B cell (primary cell): ENCODE data around the gene SGCG. TPM values are rescaled to one million over a fixed set of nuclear protein-coding genes. Genes with fewer than 3 reads are reported as not detected.
"Not testable (repeated sequence)": the region's sequence is repeated elsewhere in the genome, so short reads cannot be mapped to it uniquely, and the experiment has no call there.

Source experiments
- ATAC-seq: fragments of 200-7000 bp; cut with Tn5 transposase; one replicate; pipeline ENCODE4 v1.10.0; 2021; ENCODE audit warnings: low read depth, mild to moderate bottlenecking, moderate number of reproducible peaks, moderate library complexity
- CTCF ChIA-PET: fragments of 350-600 bp; sonication (Branson Sonifier 250); formaldehyde crosslinking; loops from one replicate; lab custom pipeline; 2021; ENCODE audit warnings: antibody characterized with exemption, inconsistent platforms; lab: Charles Lee
- POLR2A ChIA-PET: fragments of 350-600 bp; sonication (Branson Sonifier 250); formaldehyde crosslinking; loops from one replicate; lab custom pipeline; 2021; ENCODE audit warnings: antibody characterized with exemption; lab: Charles Lee
- DNase-seq: peaks from one replicate; pipeline ENCODE4 v3.0.0; 2013
- H2AFZ ChIP-seq: 2 replicates; pipeline ENCODE4 v1.6.1; 2012; ENCODE audit warnings: mild to moderate bottlenecking, low read depth, low read length; ENCODE audit not compliant: insufficient read depth, poor library complexity, severe bottlenecking
- H3K27ac ChIP-seq, 2 donors: 1 replicate in 1 of 2; 2 replicates in 1 of 2; pipeline ENCODE4 v1.5.1; 2012 to 2013; ENCODE audit warnings: low read length in 2 of 2, mild to moderate bottlenecking in 2 of 2, moderate library complexity in 1 of 2
- H3K27me3 ChIP-seq, 4 experiments: fragments of 200-600 bp in 1 of 4; sonication (generic) in 1 of 4; replicated peaks in 1 of 4; 1 replicate in 2 of 4; 2 replicates in 2 of 4; pipeline versions ENCODE4 v1.6.1 to v1.7.0; 2013 to 2016; ENCODE audit warnings: low read length in 3 of 4, mild to moderate bottlenecking in 2 of 4, mixed read lengths in 1 of 4, moderate library complexity in 1 of 4; ENCODE audit not compliant: insufficient read depth in 4 of 4, control insufficient read depth in 3 of 4; ENCODE audit errors: control extremely low read depth in 1 of 4
- H3K36me3 ChIP-seq, 2 experiments: replicated peaks in 1 of 2; 1 replicate in 1 of 2; 2 replicates in 1 of 2; pipeline versions ENCODE4 v1.6.1 to v1.7.1; 2013; ENCODE audit warnings: low read length in 1 of 2; ENCODE audit not compliant: insufficient read depth in 2 of 2, control insufficient read depth in 1 of 2; ENCODE audit errors: control extremely low read depth in 1 of 2, extremely low read depth in 1 of 2
- H3K4me1 ChIP-seq, 2 donors: fragments of 200-600 bp in 1 of 2; sonication (generic) in 1 of 2; 1 replicate in 1 of 2; 2 replicates in 1 of 2; pipeline versions ENCODE4 v1.5.1 to v1.6.1; 2013 to 2017; ENCODE audit warnings: low read length in 2 of 2; ENCODE audit not compliant: control insufficient read depth in 2 of 2, insufficient read depth in 2 of 2
- H3K4me2 ChIP-seq: replicated peaks from 2 replicates; pipeline ENCODE3; 2012; ENCODE audit warnings: mild to moderate bottlenecking, low read depth, low read length; ENCODE audit not compliant: poor library complexity, severe bottlenecking
- H3K4me3 ChIP-seq, 5 experiments: fragments of 200-600 bp in 1 of 5; sonication (generic) in 1 of 5; 1 replicate in 3 of 5; 2 replicates in 2 of 5; pipeline versions ENCODE4 v1.5.1 to v1.7.0; 2011 to 2016; ENCODE audit warnings: low read length in 4 of 5, mild to moderate bottlenecking in 4 of 5, low read depth in 2 of 5, control low read depth in 1 of 5, moderate library complexity in 1 of 5; ENCODE audit not compliant: insufficient read depth in 1 of 5; ENCODE audit errors: control extremely low read depth in 1 of 5, extremely low read depth in 1 of 5
- H3K79me2 ChIP-seq: fragments of 200-600 bp; sonication (generic); one replicate; pipeline ENCODE4 v1.6.0; 2016; ENCODE audit warnings: low read length; ENCODE audit not compliant: control insufficient read depth, insufficient read depth
- H3K9ac ChIP-seq: fragments of 200-600 bp; sonication (generic); 2 replicates; pipeline ENCODE4 v1.6.1; 2017; ENCODE audit warnings: mild to moderate bottlenecking, low read length, moderate library complexity
- H3K9me3 ChIP-seq, 3 donors: one replicate each; pipeline versions ENCODE4 v1.6.1 to v1.7.1; 2013; ENCODE audit warnings: low read length in 2 of 3; ENCODE audit not compliant: control insufficient read depth in 2 of 3, insufficient read depth in 1 of 3; ENCODE audit errors: control extremely low read depth in 1 of 3
- H4K20me1 ChIP-seq: 2 replicates; pipeline ENCODE4 v1.6.0; 2012; ENCODE audit warnings: mild to moderate bottlenecking, low read length; ENCODE audit not compliant: insufficient read depth, control insufficient read depth, poor library complexity, severe bottlenecking
- H3K27ac Mint-ChIP-seq: one replicate; pipeline ENCODE4 v1.8.0; 2021; ENCODE audit warnings: mixed read lengths
- H3K27me3 Mint-ChIP-seq: one replicate; pipeline ENCODE4 v1.8.0; 2021; ENCODE audit warnings: mixed read lengths
- H3K4me1 Mint-ChIP-seq: one replicate; pipeline ENCODE4 v1.8.0; 2021; ENCODE audit warnings: mixed read lengths
- H3K4me3 Mint-ChIP-seq: one replicate; pipeline ENCODE4 v1.8.0; 2021; ENCODE audit warnings: mixed read lengths
- H3K9me3 Mint-ChIP-seq: one replicate; pipeline ENCODE4 v1.8.0; 2022; ENCODE audit warnings: mixed read lengths; ENCODE audit not compliant: insufficient read depth
- CTCF ChIP-seq: fragments of 200-600 bp; IDR thresholded peaks from one replicate; pipeline ENCODE4 v1.8.0; 2022; ENCODE audit warnings: antibody characterized with exemption, mild to moderate bottlenecking
- EZH2 ChIP-seq: IDR thresholded peaks from 2 replicates; pipeline ENCODE4 v1.6.1; 2012; ENCODE audit warnings: borderline replicate concordance, low read depth, mild to moderate bottlenecking, moderate library complexity, low read length; ENCODE audit not compliant: insufficient read depth, poor library complexity, severe bottlenecking
- WGBS: methylation state at CpG from one replicate; pipeline ENCODE4 v1.1.5; 2013; ENCODE audit warnings: missing lambda C conversion rate; ENCODE audit not compliant: insufficient coverage; 5-methylcytosine and 5-hydroxymethylcytosine counted together
- intact Hi-C: fragments of 100-400 bp; cut with micrococcal nuclease; formaldehyde crosslinking; loops from one replicate; pipeline ENCODE4 v1.10.0; 2022
- polyA plus RNA-seq: library from polyadenylated mRNA; depleted of rRNA; stranded (reverse); fragments of >200 nt; gene quantifications from 2 replicates; pipeline ENCODE4 v1.2.3, GENCODE V29; 2012
- total RNA-seq, 2 donors: library from RNA; stranded (reverse); fragments of 120-200 nt in 1 of 2; gene quantifications; 1 replicate in 1 of 2; 2 replicates in 1 of 2; pipeline versions ENCODE4 v1.2.3 to v1.2.4, GENCODE V29; 2013 to 2022

Gene SGCG
- total and polyA plus RNA-seq, 2 donors (not counting 1 experiment from before 2014, with no cell fraction given): not detected

GRCh38 chr13:23140492-23140891 lies 40.3 kb upstream of the SGCG start:
- Histone ChIP-seq H3K9me3 (peaks cover 0 to 12% (median 0%) of the 10 kb centered on the region in 3 donors), H4K20me1 (no peaks in the 10 kb centered on the region), H3K27me3 (no peaks in the 10 kb centered on the region), H3K4me3 (no peak overlapping the region), H3K9ac (no peak overlapping the region), H3K4me1 (no peaks in the 10 kb centered on the region), H3K36me3 (no peaks in the 10 kb centered on the region), H3K27ac (no peak overlapping the region), H2AFZ (no peak overlapping the region), H3K4me2 (no peak overlapping the region), H3K79me2 (no peaks in the 10 kb centered on the region)
- no peak for TF ChIP-seq CTCF
- no peak for TF ChIP-seq EZH2
- no peak for DNase-seq
- no peak overlapping the region for H3K4me3 Mint-ChIP-seq
- intact Hi-C loops: no loop called here
- no peaks in the 10 kb centered on the region for H3K9me3 Mint-ChIP-seq
- ChIA-PET CTCF (no interaction called here), POLR2A (no interaction called here)
- WGBS: 95% methylated on average over 2 of the region's 2 CpGs
- ATAC-seq: no peak
- no peaks in the 10 kb centered on the region for H3K27me3 Mint-ChIP-seq
- no peak overlapping the region for H3K27ac Mint-ChIP-seq
- H3K4me1 Mint-ChIP-seq: no peaks in the 10 kb centered on the region

- POLR2A ChIA-PET: no interaction called here
- H3K4me1 ChIP-seq: no peaks in the 10 kb centered on the region
- TF ChIP-seq EZH2 (no peak), CTCF (no peak)
- no peaks in the 10 kb centered on the region for H3K36me3 ChIP-seq
- no peaks in the 10 kb centered on the region for H3K27me3 Mint-ChIP-seq
- H3K4me1 Mint-ChIP-seq: no peaks in the 10 kb centered on the region
- peaks cover 0 to 12% (median 1%) of the 10 kb centered on the region in 3 donors for H3K9me3 ChIP-seq
- intact Hi-C loops: no loop called here
- peaks cover 0 to 2% (median 0%) of the 10 kb centered on the region in 4 experiments for H3K27me3 ChIP-seq
- no peak overlapping the region for H3K4me2 ChIP-seq
- no peak overlapping the region for H3K4me3 Mint-ChIP-seq
- H3K27ac ChIP-seq: no peak overlapping the region
- DNase-seq (no peak), ATAC-seq (no peak)
- H3K4me3 ChIP-seq: no peak overlapping the region
- no peak overlapping the region for H2AFZ ChIP-seq
- no peaks in the 10 kb centered on the region for H3K9me3 Mint-ChIP-seq
- no peak overlapping the region for H3K9ac ChIP-seq
- no peaks in the 10 kb centered on the region for H4K20me1 ChIP-seq
- WGBS: 91% methylated on average over 24 of the region's 24 CpGs
- CTCF ChIA-PET: no interaction called here
- H3K79me2 ChIP-seq: no peaks in the 10 kb centered on the region
- no peak overlapping the region for H3K27ac Mint-ChIP-seq
These were observed 38.8 kb upstream of the SGCG start for GRCh38 chr13:23141964-23142363.

- H3K27ac Mint-ChIP-seq, H3K36me3 ChIP-seq, H3K4me3 ChIP-seq, H3K4me2 ChIP-seq, H2AFZ ChIP-seq, H3K4me1 Mint-ChIP-seq, H3K4me3 Mint-ChIP-seq, H3K27me3 ChIP-seq, DNase-seq, H3K27me3 Mint-ChIP-seq, H3K79me2 ChIP-seq, H3K27ac ChIP-seq, H4K20me1 ChIP-seq, ATAC-seq, H3K9ac ChIP-seq, H3K4me1 ChIP-seq, CTCF ChIA-PET, POLR2A ChIA-PET, intact Hi-C loops, H3K9me3 Mint-ChIP-seq: not testable (repeated sequence)
- WGBS: 96% methylated on average over 5 of the region's 7 CpGs
- peaks cover 0 to 12% (median 1%) of the 10 kb centered on the region in 3 donors for H3K9me3 ChIP-seq
These were observed 38.2 kb upstream of the SGCG start for GRCh38 chr13:23142607-23143006.
